SK-N-SH treated with all-trans-retinoic acid at 6 μM for 48 hours (cell line): ENCODE measurements around the gene VWC2L.

Experiments
- RARB ChIP-seq: fragments of 250-450 bp; sonication (Bioruptor Pico); IDR thresholded peaks from 2 replicates; pipeline ENCODE4 v1.8.0; 2021; ENCODE audit warnings: mild to moderate bottlenecking, moderate library complexity
- ZFP3 ChIP-seq: fragments of 250-450 bp; sonication (Bioruptor Pico); IDR thresholded peaks from 2 replicates; pipeline ENCODE4 v1.5.0; 2020; ENCODE audit warnings: mild to moderate bottlenecking, moderate library complexity
- ZFP30 ChIP-seq: fragments of 450-650 bp; formaldehyde crosslinking; IDR thresholded peaks from 2 replicates; pipeline ENCODE4 v1.5.0; 2022; ENCODE audit warnings: mild to moderate bottlenecking, moderate library complexity
- ZNF565 ChIP-seq: fragments of 450-650 bp; formaldehyde crosslinking; conservative IDR thresholded peaks from 2 replicates; pipeline ENCODE4 v1.5.0; 2020; ENCODE audit warnings: low read depth, mild to moderate bottlenecking, moderate library complexity
- TF ChIP-seq, protein P1 (sequence below): fragments of 250-450 bp; sonication (Bioruptor Pico); IDR thresholded peaks from 2 replicates; pipeline ENCODE4 v1.5.1; 2021; ENCODE audit warnings: mild to moderate bottlenecking, moderate library complexity
- TF ChIP-seq, protein P2 (sequence below): fragments of 250-450 bp; sonication (Bioruptor Pico); IDR thresholded peaks from 2 replicates; pipeline ENCODE4 v1.5.1; 2020; ENCODE audit warnings: low read depth, mild to moderate bottlenecking, moderate library complexity

- TF ChIP-seq, protein P1, sequence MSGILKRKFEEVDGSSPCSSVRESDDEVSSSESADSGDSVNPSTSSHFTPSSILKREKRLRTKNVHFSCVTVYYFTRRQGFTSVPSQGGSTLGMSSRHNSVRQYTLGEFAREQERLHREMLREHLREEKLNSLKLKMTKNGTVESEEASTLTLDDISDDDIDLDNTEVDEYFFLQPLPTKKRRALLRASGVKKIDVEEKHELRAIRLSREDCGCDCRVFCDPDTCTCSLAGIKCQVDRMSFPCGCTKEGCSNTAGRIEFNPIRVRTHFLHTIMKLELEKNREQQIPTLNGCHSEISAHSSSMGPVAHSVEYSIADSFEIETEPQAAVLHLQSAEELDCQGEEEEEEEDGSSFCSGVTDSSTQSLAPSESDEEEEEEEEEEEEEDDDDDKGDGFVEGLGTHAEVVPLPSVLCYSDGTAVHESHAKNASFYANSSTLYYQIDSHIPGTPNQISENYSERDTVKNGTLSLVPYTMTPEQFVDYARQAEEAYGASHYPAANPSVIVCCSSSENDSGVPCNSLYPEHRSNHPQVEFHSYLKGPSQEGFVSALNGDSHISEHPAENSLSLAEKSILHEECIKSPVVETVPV: no peak
- TF ChIP-seq RARB (CRISPR knock-in tag): no peak
- TF ChIP-seq ZNF565 (CRISPR knock-in tag): no peak
- TF ChIP-seq, protein P2, sequence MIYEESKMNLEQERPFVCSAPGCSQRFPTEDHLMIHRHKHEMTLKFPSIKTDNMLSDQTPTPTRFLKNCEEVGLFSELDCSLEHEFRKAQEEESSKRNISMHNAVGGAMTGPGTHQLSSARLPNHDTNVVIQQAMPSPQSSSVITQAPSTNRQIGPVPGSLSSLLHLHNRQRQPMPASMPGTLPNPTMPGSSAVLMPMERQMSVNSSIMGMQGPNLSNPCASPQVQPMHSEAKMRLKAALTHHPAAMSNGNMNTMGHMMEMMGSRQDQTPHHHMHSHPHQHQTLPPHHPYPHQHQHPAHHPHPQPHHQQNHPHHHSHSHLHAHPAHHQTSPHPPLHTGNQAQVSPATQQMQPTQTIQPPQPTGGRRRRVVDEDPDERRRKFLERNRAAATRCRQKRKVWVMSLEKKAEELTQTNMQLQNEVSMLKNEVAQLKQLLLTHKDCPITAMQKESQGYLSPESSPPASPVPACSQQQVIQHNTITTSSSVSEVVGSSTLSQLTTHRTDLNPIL (CRISPR knock-in tag): no peak
- TF ChIP-seq ZFP3 (CRISPR knock-in tag): no peak
- TF ChIP-seq ZFP30 (CRISPR knock-in tag): no peak
Observed at GRCh38 chr2:214624166-214624760, 213.4 kb downstream of the VWC2L start.
